ENCODE results near the gene FMNL1. TPM values are rescaled to one million over a fixed set of nuclear protein-coding genes. Genes with fewer than 3 reads are reported as not detected.

FMNL1 gene
- total and polyA plus RNA-seq, 12 donors, result 5.3 to 28.7 (median 9.8) TPM

DNA sequence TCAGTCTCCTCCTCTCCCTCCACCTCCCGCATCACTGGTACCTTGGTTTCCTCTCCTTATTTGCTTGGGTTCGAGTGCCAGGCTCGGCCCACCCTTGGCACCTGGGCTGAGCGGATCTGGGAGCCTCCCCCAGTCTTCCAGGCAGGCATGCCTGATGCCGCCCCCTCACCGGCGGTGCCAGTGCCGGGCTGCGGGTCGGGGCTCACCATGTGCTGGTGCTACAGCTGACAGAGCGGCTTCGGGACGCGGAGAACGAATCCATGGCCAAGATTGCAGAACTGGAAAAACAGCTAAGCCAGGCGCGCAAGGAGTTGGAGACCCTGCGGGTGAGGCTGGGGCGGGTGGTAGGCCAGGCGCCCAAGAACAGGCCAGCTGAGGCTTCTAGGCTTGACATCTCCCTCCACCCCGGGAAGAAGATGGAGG is 19.2 kb downstream of the FMNL1 start:
- intact Hi-C loops (cut with DNase I), result no loop called here
- peak overlapping the region in 3 of 10 donors; percentile 40 to 46 (median 43) for H3K4me3 ChIP-seq
- DNase-seq (no peak), ATAC-seq (no peak)
- H3K4me1 ChIP-seq, result peaks cover 0 to 12% (median 7%) of the 10 kb centered on the region in 9 donors
- 68 to 78% methylated on average over 21 of the region's 21 CpGs for WGBS, 2 donors
- peaks cover 0 to 98% (median 0%) of the 10 kb centered on the region in 9 donors for H3K36me3 ChIP-seq
- H3K9me3 ChIP-seq, result no peaks in the 10 kb centered on the region
- TF ChIP-seq, protein P1, sequence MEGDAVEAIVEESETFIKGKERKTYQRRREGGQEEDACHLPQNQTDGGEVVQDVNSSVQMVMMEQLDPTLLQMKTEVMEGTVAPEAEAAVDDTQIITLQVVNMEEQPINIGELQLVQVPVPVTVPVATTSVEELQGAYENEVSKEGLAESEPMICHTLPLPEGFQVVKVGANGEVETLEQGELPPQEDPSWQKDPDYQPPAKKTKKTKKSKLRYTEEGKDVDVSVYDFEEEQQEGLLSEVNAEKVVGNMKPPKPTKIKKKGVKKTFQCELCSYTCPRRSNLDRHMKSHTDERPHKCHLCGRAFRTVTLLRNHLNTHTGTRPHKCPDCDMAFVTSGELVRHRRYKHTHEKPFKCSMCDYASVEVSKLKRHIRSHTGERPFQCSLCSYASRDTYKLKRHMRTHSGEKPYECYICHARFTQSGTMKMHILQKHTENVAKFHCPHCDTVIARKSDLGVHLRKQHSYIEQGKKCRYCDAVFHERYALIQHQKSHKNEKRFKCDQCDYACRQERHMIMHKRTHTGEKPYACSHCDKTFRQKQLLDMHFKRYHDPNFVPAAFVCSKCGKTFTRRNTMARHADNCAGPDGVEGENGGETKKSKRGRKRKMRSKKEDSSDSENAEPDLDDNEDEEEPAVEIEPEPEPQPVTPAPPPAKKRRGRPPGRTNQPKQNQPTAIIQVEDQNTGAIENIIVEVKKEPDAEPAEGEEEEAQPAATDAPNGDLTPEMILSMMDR (IDR thresholded peaks at IDR 0.05), result no peak
- no peak overlapping the region for H3K27ac ChIP-seq
- no peaks in the 10 kb centered on the region for H3K27me3 ChIP-seq

DNA sequence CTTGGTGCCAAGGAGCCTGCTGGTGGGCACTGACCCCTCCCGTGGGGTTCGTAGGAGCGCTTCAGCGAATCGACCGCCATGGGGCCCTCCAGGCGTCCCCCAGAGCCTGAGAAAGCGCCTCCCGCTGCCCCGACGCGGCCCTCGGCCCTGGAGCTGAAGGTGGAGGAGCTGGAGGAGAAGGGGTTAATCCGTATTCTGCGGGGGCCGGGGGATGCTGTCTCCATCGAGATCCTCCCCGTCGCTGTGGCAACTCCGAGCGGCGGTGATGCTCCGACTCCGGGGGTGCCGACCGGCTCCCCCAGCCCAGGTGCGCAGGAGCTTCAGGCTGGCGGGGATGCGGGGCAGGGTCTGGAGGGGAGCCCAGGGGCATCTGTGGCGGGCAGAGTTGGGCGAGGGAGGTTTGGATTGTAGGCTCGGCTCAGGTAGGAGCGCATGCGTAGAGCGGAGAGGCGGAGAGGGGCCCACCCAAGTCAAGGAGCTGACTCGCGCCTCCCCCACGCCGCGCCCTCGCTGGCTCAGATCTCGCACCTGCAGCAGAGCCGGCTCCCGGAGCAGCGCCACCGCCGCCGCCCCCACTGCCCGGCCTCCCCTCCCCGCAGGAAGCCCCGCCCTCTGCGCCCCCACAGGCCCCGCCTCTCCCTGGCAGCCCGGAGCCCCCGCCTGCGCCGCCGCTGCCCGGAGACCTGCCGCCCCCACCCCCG is 19.8 kb downstream of the FMNL1 start:
- H3K27me3 ChIP-seq, result no peaks in the 10 kb centered on the region
- WGBS, 2 donors, result 19 to 43% methylated on average over 45 to 62 of the region's 62 CpGs
- H3K27ac ChIP-seq, result no peak overlapping the region
- peaks cover 0 to 14% (median 10%) of the 10 kb centered on the region in 9 donors for H3K4me1 ChIP-seq
- ATAC-seq, result peak in 3 of 8 donors; percentile 5 to 39 (median 31)
- peak overlapping the region in 8 of 10 donors; percentile 22 to 46 (median 37) for H3K4me3 ChIP-seq
- intact Hi-C loops (cut with DNase I), result no loop called here
- TF ChIP-seq, protein P1 (IDR thresholded peaks at IDR 0.05), result no peak
- H3K9me3 ChIP-seq, result no peaks in the 10 kb centered on the region
- no peak for DNase-seq
- peaks cover 0 to 98% (median 0%) of the 10 kb centered on the region in 9 donors for H3K36me3 ChIP-seq

DNA sequence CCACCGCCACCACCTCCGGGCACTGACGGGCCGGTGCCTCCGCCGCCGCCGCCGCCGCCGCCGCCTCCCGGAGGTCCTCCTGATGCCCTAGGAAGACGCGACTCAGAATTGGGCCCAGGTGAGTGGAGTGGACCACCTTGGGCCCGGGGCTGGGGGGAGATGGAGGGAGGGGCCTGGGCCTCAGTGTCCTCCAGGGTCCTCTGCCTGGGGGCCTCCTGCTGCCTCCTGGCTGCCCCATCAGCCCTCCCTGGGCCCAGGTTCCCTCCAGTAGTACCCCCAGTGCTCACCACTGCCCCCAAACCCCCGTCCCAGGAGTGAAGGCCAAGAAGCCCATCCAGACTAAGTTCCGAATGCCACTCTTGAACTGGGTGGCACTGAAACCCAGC is 20.3 kb downstream of the FMNL1 start:
- ATAC-seq (no peak), DNase-seq (no peak)
- TF ChIP-seq, protein P1 (IDR thresholded peaks at IDR 0.05), result no peak
- Histone ChIP-seq H3K27me3 (no peaks in the 10 kb centered on the region), H3K27ac (no peak overlapping the region), H3K36me3 (peaks cover 0 to 98% (median 0%) of the 10 kb centered on the region in 9 donors), H3K4me3 (peak overlapping the region in 1 of 10 donors; percentile 37), H3K4me1 (peaks cover 2 to 20% (median 16%) of the 10 kb centered on the region in 9 donors), H3K9me3 (no peaks in the 10 kb centered on the region)
- WGBS, 2 donors, result 36 to 47% methylated on average over 7 to 18 of the region's 18 CpGs
- intact Hi-C loops (cut with DNase I), result no loop called here

DNA sequence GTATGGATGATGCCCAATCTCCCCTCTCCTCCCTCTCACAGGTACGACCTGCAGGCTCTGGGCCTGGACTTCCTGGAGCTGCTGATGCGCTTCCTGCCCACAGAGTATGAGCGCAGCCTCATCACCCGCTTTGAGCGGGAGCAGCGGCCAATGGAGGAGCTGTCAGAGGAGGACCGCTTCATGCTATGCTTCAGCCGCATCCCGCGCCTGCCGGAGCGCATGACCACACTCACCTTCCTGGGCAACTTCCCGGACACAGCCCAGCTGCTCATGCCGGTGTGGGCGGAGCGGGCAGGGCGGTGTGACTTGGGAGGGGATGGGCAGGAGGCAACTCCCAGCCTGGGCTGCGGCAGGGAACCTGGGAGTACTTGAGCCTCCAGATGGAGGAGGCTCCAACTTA is 22.1 kb downstream of the FMNL1 start:
- H3K9me3 ChIP-seq, result no peaks in the 10 kb centered on the region
- 92% methylated on average over 18 of the region's 18 CpGs for WGBS, 2 donors
- no peak overlapping the region for H3K4me3 ChIP-seq
- peaks cover 0 to 83% (median 0%) of the 10 kb centered on the region in 9 donors for H3K36me3 ChIP-seq
- no peak for DNase-seq
- TF ChIP-seq, protein P1 (IDR thresholded peaks at IDR 0.05), result no peak
- no peak overlapping the region for H3K27ac ChIP-seq
- no peaks in the 10 kb centered on the region for H3K27me3 ChIP-seq
- intact Hi-C loops (cut with DNase I), result no loop called here
- ATAC-seq, result no peak
- peaks cover 4 to 34% (median 28%) of the 10 kb centered on the region in 9 donors for H3K4me1 ChIP-seq
